ENCODE measurements around the gene SLC9B1.

DNA sequence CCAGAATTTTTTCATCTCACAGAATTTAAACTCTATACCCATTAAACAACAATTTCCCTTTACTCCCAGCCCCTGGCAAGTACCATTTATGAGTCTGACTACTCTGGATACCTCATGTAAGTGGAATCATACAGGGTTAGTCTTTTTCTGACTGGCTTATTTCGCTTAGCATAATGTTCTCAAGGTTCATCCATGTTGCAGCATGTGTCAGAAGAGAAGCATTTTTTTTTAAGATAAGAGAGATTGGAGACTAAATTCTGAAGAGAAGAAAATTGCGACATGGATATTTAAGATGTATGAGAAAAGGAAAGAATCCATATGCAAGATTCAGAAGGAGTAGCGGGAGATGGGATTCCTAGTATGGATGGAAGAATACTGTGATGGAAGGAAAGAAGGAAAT lies 11.3 kb upstream of the SLC9B1 start:
- TF ChIP-seq, protein P1, sequence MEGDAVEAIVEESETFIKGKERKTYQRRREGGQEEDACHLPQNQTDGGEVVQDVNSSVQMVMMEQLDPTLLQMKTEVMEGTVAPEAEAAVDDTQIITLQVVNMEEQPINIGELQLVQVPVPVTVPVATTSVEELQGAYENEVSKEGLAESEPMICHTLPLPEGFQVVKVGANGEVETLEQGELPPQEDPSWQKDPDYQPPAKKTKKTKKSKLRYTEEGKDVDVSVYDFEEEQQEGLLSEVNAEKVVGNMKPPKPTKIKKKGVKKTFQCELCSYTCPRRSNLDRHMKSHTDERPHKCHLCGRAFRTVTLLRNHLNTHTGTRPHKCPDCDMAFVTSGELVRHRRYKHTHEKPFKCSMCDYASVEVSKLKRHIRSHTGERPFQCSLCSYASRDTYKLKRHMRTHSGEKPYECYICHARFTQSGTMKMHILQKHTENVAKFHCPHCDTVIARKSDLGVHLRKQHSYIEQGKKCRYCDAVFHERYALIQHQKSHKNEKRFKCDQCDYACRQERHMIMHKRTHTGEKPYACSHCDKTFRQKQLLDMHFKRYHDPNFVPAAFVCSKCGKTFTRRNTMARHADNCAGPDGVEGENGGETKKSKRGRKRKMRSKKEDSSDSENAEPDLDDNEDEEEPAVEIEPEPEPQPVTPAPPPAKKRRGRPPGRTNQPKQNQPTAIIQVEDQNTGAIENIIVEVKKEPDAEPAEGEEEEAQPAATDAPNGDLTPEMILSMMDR (conservative IDR thresholded peaks at IDR 0.05; ENCODE audit: low read depth, low read length), result no peak
- no peak for TF ChIP-seq EZH2 (IDR thresholded peaks at IDR 0.05; ENCODE audit: borderline replicate concordance, low read depth, low read length, poor library complexity, severe bottlenecking)

Data from A673 (cell line).